ENCODE results near the gene HTATIP2.
A peak's percentile ranks its signal among the peaks of the same experiment; 100 is the strongest.
"Not testable (repeated sequence)": the region's sequence is repeated elsewhere in the genome, so short reads cannot be mapped to it uniquely, and the experiment has no call there.

The HTATIP2 gene

DNA sequence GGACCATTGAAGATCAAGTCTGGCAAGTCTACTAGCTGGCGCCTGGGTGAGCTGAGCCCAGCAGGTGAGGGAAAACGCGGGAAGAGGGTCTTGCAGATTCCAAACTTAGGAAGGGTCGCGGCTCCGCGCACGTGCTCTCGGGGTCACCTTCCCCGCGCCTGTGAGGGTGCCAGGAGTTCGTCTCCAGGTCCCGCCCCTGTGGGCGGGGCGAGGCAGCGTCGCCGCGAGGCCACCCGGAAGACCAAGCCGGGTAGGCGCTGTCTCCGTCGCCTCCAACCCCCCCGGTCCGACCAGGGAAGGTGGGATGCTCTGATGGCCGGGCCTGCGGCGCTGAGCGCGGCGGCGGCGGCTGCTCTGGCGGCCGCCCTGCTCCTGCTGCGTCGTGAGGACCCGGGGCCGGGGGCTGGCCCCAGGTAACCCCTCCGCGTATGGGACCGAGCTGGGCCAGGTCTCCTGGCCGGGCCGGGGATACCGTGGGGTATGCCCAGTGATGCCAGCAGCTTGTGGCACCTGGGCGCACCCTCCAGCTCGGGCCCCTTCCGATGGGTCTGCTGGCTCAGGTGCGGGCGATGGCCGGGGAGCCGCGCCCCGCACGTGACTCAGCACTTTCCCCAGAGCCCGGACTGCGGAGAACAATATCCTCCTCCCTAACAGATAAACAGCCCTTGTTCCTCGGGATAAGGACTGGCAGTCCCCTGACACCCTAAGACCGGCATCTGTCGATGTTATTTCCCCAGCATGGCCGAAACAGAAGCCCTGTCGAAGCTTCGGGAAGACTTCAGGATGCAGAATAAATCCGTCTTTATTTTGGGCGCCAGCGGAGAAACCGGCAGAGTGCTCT lies at the start of gene HTATIP2:
Gene HTATIP2 (plus strand): TSS at position 215 of the 841 bp plus-strand sequence. CDS start 524 bp downstream, at position 739.
- DNase-seq = no peak

DNA sequence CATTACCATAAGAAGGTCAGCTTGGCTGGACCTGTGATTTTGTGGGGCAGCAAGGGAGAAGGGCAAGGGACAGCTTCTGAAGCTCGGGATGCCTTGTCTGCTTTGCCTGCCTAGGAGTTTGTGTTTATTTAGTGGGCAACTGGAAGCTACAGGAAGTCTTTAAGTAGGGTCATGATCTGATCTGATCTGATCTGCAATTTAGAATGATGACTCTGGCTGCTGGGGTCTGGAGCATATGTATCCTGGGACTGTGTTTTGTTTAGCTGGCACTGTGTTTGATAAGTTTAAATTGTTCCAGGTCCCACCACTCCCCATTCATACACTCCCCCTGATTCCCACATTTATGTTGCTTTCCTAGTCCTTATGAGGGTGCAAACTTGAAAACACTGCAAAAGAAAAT lies 47.7 kb upstream of the HTATIP2 start:
- no peak for DNase-seq

DNA sequence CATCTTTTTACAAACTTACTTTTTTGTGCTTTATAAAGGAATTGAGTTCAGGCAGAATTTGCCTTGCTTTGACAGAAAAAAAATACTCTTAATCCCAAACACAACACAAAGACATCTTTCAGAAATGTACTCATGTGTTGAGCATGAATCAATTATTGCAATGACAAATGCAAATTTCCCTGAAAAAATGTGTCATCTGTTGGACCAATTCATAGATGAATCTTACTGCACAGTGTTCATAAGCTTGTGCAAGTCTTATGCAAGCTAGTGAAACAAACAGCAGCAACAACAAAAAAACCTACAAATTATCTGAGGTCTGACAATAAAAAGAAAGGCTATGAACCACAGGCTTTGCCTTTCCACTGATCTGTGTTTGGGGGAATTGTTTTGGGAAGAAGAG lies 42.3 kb upstream of the HTATIP2 start:
- DNase-seq = no peak

DNA sequence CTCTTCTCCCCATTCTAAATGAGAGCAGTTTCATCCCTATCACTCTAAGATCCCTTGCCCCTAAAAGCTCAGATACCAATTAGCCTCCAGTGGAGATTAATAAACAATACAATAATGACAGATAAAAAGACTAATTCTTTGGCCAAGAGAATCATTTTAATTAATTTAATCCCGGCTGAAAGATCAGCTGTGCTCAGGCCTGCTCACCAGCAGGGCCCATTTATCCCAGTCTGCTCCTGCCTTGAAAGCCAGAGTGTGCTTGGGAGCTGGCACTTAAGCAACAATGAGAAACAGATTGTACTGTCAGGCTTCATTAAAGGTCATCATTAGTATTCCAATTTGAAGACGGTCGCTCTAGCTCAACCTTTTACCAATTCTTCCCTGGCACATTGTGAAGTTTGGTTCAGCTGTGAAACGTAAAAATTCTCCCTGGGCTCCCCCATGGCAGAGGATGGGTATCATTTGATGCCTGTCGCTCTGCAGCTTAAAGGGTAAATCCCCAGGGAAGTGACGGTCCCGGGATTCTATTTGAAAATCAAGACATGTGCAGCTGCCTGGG lies 36.1 kb upstream of the HTATIP2 start:
- no peak for DNase-seq

DNA sequence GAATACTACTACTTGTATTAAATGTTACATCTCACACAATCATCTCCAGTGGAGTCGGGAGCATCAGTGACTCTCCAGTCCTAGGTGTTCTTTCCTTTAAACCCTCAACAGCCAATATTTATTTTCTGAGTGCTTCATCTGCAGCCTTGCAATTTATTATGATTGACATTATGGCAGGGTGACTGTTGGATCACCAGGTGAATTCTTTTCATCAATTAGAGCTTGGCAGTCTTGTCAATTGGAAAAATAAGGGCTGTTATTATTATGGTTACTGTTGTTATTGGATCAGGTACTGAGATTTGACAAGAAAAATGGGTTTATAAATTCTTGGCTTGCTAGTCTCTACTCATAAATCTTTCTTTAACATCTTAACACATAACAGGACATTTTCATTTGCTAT lies 27.5 kb upstream of the HTATIP2 start:
- no peak for DNase-seq

DNA sequence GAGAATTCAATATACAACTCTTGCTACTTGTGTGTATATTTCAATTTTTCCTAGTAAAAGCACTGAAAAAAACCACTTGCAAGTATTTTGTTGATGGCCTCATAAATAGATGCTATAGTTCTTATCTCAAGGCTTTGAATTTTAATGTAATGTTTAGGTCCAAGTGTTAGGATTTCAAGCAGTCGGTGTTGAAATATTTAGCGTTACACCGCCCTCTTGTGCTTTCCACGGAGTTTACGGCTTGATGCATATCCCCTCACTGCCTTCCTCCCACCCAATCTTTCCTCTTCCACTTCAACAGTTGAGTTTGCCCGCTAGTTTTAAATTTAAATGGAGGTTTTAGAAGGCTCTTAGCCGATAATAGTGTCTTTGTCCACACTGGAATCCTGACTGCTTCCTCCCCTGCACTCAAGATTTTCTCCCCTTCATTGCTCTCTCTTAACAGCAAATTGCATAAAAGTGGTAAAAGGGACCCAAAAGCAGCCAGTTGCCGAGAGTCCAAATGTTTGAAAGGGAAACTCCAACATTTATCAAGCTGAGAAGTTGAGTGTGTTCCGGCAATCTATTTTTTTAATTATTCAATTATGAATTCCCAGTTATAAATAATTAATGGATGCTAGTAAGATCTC lies 25.9 kb upstream of the HTATIP2 start:
- DNase-seq = no peak

DNA sequence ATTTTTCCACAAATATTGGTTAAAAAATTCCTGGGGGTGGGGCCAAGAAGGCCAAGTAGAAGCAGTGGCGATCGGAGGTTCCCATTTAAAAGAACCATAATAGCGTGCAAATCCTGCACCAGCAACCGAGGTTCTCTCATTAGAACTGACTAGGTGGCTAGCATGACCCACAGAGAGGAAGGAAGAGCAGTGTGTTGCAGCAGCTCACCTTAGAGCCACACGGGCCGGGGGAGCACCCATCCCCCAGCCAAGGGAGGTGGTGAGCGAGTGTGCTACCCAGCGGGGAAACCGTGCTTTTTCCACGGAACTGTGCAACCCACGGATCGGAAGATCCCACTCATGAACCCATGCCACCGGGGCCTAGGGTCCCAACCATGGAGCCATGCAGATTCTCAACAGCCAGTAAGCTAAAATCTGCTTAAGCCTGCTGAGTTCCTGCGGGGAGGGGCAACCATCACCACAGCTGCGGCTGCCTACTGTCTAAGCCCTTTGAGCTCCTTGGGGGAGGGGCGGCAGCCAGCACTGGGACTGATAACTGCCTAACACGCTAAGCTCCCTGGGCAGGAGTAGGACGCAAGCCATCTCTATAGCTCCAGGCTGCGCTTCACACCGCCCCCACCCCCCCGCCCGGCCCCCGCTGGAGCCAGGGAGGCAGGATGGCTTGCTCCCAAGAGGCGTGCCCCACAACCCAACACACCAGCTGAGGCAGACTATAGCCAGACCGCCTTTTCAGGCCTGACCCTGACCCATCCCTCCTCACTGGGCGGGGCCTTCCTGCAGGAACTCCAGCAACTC lies 21.0 kb upstream of the HTATIP2 start:
- no peak for DNase-seq

DNA sequence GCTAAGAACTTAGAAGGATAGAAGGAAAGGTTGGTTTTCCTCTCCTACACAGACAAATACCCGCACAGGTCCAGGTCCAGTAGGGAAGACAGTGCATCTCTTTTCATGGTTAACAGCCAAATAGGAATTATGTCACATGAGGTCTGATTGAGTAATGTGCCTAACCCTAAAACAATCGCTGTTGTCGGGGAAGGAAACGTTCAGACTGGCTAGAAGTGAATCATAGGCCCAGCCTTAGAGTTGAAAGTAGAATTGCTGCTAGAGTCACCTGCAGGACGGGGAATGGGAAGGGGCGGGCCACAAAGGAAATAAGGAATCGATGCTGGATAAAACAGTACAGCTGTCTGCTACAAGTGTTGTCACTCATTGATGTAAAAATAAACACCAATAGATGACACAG lies 12.4 kb upstream of the HTATIP2 start:
- DNase-seq = no peak

DNA sequence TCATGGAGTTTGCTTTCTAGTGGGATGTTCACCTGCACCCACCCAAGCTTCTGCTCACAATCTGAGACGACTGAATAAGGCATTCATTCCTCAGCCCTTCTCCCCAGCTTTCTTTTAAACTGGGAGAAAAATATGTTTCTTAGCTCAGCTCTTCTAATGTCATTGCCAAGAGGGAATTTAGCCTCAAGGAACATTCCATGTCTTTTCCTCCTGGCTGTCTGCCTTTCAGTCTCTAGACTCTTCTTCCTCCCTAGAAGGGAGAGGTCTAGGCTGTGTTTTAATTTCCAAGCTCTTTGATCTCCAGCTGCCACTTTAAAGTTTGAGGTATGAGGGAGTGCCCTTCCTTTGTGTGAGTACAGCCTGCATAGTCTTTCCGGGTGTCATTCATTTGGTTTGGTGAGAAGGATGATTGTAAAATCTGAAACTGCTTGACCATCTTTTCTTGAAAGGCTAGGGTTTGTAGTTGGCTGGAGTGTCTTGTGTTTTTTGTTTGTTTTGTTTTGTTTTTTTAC lies 11.7 kb upstream of the HTATIP2 start:
- no peak for DNase-seq

DNA sequence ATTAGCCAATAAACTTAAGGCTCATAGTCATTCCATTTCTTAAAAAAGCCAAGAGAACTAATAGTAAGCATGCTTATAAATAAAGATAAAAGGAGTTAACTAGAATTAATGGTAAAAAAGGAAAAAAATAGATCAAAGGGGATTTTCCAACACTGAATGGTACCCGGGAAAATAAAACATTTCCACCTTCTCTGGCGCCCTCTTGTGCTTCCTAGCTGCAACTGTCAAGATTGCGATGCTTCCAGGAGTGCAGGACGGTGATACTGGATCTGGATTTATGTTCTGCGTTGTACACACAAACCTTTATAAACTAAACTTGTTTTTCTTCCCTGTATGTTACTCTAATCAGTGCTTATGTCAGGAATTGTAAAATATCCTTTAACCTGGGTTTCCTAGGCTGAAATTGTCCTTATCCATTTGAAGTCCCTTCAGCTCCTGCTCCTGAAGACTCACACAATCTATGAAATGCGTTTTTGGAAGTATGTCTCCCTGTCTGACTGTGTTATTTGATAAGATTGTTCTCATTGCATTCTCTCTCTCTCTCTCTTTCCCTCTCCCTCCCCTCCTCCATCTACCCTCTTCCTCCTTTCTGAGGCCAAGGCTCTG lies 9.6 kb upstream of the HTATIP2 start:
- DNase-seq = peak; percentile 4

DNA sequence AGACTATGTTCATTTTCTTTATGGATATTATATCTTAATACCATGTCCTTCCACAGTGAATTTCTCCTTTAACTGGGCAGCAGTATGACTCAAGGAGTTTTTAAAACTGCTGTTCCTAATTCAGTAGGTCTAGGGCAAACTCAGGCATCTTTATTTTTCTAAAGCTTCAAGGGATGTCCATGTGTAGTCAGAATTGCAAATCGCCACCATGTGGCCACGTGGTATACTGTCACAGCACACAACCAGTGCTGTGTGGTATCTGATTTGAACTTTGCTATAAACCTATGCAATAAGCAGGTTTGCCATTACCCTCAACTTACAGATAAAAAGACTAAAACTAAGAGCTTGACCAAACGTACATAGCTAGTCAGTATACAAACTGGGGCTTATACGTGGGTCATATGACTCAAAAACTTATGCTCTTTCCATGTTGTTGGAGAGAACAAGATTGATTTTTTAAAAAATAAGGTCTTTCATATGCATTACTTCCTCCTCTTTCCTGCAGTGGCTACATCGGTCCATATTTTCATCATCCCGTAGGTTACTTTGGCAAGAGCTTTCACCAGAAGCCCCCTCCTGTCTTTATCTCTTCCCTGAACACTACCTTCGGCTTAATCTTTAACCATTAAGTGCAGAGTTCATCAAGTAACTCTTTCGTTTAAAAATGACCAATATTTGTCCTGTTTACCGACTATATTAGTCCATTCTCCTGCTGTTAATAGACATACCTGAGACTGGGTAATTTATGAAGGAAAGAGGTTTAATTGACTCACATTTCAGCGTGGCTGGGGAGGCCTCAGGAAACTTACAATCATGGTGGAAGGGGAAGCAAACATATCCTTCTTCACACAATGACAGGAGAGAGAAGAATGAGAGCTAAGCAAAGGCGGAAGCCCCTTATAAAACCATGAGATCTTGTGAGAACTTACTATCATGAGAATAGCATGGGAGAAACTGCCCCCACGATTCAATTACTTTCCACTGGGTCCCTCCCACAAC lies 8.0 kb upstream of the HTATIP2 start:
- DNase-seq = no peak

DNA sequence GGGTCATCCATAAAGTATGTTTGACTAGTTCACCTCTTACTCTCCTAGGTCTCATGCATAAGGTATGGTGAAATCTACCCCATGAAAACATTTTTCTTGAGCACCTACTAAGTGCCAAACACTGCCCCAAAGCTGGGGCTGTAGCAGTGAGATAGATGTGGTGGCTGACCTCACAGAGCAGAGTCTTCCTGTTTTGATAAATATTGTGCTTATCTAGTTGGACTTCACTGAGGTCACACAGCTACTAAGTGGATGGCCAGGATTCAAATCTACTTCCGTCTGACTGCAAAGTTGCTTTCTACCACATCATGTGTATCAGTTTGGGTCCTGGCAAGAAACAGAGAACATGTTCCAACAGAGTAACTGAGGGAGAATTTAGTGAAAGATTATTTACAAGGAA lies 6.4 kb upstream of the HTATIP2 start:
- DNase-seq = no peak

DNA sequence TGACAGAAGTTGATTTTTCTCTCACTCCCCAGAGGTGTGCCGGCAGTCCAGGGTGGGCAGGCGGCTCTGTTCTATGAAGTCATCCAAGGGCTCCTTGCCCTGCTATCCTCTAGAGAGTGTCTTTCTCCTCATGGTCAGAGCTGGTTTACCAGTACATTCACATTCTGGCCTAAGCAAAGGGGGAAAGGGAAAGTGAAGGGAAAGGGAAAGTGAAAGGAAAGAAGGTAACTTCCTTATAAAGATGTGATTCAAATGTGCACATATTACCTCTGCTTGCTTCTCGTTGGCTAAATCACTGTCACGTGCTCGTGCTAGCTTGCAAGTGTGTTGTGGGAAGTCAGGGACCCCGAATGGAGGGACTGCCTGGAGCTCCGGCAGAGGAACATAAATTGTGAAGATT lies 2.9 kb upstream of the HTATIP2 start:
- DNase-seq = no peak

DNA sequence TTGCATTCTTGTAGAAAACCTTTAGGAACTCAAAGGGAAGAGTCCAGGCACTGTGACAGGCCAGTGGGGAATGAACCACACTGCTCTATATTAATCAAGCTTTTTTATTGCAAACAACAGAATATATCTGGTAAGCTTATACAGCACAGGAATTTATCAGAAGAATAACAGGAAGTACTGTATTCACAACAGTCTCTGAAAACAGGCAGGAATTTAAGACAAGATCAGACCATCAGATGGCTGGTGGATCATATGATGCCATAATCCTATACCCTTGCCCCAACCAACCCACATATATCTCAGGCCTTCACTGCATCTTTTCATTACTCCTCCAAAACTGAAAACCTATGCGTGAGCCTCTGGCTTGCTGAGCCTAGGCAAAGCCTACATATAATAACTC lies 1.0 kb upstream of the HTATIP2 start:
- DNase-seq = no peak

DNA sequence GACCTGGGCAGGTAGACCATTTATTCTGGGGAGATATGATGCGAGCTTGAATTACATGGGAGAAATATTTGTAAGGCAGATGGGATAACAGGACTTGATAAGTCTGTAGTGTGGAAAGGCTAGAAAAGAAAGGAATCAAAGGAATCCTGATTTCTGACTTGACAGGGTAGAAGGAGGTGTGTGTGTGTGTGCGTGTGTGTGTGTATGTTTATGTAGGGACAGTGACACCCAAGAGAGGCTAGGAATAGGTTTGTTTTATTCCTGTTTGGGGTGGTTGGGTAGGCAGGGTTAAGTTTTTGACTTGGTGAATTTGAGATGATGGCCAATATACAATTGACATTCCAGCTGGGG lies 390 bp upstream of the HTATIP2 start:
- no peak for DNase-seq

DNA sequence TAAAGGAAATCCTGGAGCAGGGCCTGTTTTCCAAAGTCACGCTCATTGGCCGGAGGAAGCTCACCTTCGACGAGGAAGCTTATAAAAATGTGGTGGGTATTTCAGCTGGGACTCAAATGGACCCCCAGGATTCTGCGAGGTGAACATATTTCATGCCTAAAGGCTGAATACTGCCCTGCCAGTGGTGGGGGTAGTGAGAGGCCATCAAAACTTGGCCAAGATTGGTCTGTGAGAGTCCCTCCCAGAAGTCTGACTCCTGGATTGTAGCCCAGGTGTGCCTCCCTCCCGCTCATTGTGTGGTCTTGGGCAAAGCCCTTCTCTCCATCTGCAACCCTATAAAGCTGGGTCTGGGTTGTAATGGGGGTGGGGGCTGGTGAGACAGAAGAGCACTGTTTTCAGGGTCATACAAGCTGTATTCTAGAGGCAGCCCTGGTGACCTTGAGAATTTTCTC lies 853 bp downstream of the HTATIP2 start:
- no peak for DNase-seq

DNA sequence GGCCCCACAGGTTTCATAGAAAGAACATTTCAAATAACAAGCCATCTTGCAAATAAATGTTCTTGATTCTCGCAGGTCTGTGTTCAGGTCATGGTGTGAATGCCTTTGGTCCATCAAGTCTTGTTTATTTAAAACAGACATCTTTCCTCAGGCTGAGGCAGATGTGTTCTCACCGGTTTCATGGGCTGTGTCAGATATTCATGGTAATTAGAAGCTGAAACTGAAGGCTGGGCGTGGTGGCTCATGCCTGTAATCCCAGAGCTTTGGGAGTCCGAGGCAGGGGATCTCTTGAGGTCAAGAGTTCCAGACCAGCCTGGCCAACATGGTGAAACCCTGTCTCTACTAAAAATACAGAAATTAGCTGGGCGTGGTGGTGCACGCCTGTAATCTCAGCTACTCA lies 2.0 kb downstream of the HTATIP2 start:
- not testable (repeated sequence) for DNase-seq

DNA sequence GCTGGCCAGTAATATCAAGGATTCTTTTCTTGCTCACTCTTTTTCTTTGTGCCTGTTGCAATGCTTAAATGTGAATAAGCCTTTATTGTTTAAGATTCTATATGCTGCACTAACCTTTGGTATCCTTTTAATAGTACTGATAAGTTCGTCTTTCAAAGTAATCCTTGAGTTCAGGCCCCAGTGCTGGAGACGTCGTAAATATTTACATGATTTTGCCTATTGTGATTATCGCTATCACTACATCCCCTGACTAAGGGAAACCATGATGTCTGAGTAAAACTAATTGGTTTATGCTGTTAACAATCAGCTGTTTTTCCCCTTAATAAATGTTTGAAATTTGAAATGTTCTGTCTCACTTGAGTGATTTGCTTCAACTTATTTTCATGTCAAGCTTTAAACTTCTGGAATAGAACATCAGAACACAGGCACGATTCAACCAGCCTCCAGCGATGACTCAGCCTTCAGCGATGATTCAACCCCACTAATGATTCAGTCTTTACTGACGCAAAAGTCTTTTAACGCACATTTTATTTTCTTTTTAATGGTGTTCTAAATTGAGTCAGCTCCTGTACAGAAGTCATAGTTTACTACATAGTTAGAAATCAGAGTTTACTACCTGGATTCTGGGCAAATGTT lies 3.9 kb downstream of the HTATIP2 start:
- peak; percentile 40 for DNase-seq

DNA sequence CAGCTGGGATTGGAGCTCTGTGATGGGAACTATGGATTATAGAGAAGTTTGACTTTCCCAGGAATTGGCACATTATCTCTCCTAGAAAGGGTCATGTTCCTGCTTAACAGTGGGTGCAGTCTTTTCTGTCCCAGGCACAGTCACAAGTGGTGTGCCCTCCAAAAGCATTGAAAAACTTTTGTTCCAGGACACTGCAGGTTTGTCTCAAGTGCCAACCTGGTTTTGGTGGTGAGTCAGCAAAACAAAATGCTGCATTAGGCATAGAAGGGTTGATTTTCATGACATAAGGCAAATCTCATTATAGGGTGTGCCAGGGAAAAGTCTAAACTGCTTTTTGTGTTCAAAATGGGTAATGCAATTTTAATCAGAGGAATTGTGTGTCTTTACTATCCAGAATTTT lies 4.9 kb downstream of the HTATIP2 start:
- DNase-seq = no peak

DNA sequence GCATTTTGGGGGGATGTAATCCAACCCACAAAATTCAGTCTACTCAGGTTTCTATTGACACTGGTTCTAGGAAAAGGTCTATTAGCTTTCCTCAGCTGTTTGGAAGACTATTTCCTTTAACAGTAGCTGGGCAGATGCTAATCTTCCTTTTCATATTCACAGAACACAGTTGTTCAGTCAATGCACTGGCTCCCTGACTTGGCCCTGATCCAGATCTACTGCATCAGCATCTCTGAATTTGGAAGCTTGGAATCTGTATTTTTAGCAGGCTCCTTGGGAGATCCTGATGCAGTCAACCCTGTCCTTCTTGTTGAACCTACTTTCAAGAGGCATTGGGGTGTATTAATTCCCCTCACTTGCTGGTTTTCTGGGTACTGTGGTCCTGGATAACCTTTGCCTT lies 6.3 kb downstream of the HTATIP2 start:
- no peak for DNase-seq

DNA sequence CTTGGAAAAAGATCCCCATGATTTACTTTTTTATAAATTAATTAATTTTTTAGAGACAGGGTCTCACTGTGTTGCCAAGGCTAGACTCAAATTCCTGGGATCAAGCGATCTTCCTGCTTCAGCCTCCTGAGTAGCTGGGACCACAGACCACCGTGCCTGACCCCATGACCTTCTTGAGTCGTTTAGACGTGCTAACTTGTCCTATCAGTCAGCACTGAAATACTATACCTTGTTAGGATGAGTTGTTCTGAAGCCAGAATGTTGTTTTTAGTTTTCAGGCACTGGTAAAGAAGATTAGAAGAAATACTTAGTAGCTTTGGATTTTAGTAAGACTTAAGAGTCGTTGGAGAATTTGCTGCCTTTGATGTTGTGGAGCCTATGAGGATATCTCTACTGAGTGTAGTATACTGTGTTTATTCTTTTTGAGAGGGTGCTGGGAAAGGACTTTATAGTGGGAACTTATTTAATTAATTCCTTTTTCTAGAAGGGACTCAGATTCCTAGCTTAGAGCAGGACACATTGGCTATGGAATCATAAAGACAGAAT lies 8.6 kb downstream of the HTATIP2 start:
- DNase-seq = no peak
